KG1 (cell line): Measurements from ENCODE around the gene SRPX2.
"Not testable (repeated sequence)": the region's sequence is repeated elsewhere in the genome, so short reads cannot be mapped to it uniquely, and the experiment has no call there.

Source experiments
- DNase-seq: peaks from one replicate; lab custom pipeline; 2025; lab: John Stamatoyannopoulos, UW

SRPX2 gene

GRCh38 chrX:100696699-100697351 is 52.8 kb downstream of the SRPX2 start:
- no peak for DNase-seq

GRCh38 chrX:100698551-100698950 is 54.6 kb downstream of the SRPX2 start:
- DNase-seq: no peak

GRCh38 chrX:100700809-100701208 is 56.8 kb downstream of the SRPX2 start:
- no peak for DNase-seq

- no peak for DNase-seq
These were observed 60.7 kb downstream of the SRPX2 start for GRCh38 chrX:100704581-100705203.

GRCh38 chrX:100710816-100711215 is 66.8 kb downstream of the SRPX2 start:
- DNase-seq: no peak

GRCh38 chrX:100717363-100717762 is 73.4 kb downstream of the SRPX2 start:
- no peak for DNase-seq

- DNase-seq: no peak
These were observed 75.1 kb downstream of the SRPX2 start for GRCh38 chrX:100719139-100719538.

GRCh38 chrX:100720301-100720700 is 76.3 kb downstream of the SRPX2 start:
- no peak for DNase-seq

GRCh38 chrX:100721328-100721727 is 77.3 kb downstream of the SRPX2 start:
- DNase-seq: no peak

- not testable (repeated sequence) for DNase-seq
These were observed 80.0 kb downstream of the SRPX2 start for GRCh38 chrX:100724006-100724405.
